Transverse colon (tissue), 4 donors: ENCODE results near the gene PLA2G15. TPM values are rescaled to one million over a fixed set of nuclear protein-coding genes. Genes with fewer than 3 reads are reported as not detected.

Experiments
- DNase-seq: peaks from one replicate; pipeline ENCODE4 v3.0.0-alpha.2; 2019
- H3K27ac ChIP-seq, 4 donors: fragments of 200-600 bp; sonication (generic); 2 replicates each; pipeline ENCODE4 v1.5.1; 2016 to 2018; ENCODE audit warnings: inconsistent platforms in 4 of 4
- H3K27me3 ChIP-seq: fragments of 200-600 bp; sonication (generic); 2 replicates; pipeline ENCODE4 v1.5.1; 2017; ENCODE audit warnings: inconsistent platforms
- H3K36me3 ChIP-seq, 4 donors: fragments of 200-600 bp; sonication (generic); 2 replicates each; pipeline ENCODE4 v1.5.1; 2017 to 2019; ENCODE audit warnings: inconsistent platforms in 4 of 4
- H3K4me1 ChIP-seq, 4 donors: fragments of 200-600 bp; sonication (generic); 2 replicates each; pipeline ENCODE4 v1.5.1; 2017 to 2020; ENCODE audit warnings: inconsistent platforms in 4 of 4
- H3K4me3 ChIP-seq, 4 donors: fragments of 200-600 bp; sonication (generic); 1 replicate in 1 of 4; 2 replicates in 3 of 4; pipeline versions ENCODE4 v1.5.1 to v1.6.1; 2017 to 2019; ENCODE audit warnings: inconsistent platforms in 4 of 4
- H3K9me3 ChIP-seq, 2 donors: fragments of 200-600 bp; sonication (generic); 2 replicates each; pipeline ENCODE4 v1.5.1; 2017 to 2019; ENCODE audit warnings: inconsistent platforms in 2 of 2
- CTCF ChIP-seq, 5 experiments: fragments of 200-600 bp in 3 of 5; fragments of 450-650 bp in 2 of 5; sonication (generic) in 3 of 5; IDR thresholded peaks; 1 replicate in 2 of 5; 2 replicates in 3 of 5; pipeline ENCODE4 v1.5.1; 2016 to 2017; ENCODE audit warnings: antibody characterized with exemption in 5 of 5, inconsistent platforms in 3 of 5, mild to moderate bottlenecking in 2 of 5, moderate library complexity in 1 of 5
- EP300 ChIP-seq: sonication (generic); formaldehyde crosslinking; IDR thresholded peaks from one replicate; pipeline ENCODE4 v1.6.1; 2017; ENCODE audit warnings: antibody characterized with exemption, low read depth
- POLR2A ChIP-seq: fragments of 450-650 bp; IDR thresholded peaks from one replicate; pipeline ENCODE4 v1.6.1; 2016; ENCODE audit warnings: antibody characterized with exemption, mild to moderate bottlenecking, moderate library complexity
- POLR2AphosphoS5 ChIP-seq, 3 donors: sonication (generic); formaldehyde crosslinking; IDR thresholded peaks; one replicate each; pipeline ENCODE4 v1.6.1; 2016; ENCODE audit warnings: antibody characterized with exemption in 3 of 3
- WGBS, 2 donors: methylation state at CpG; one replicate each; pipeline ENCODE4 v1.1.5; 2018; ENCODE audit warnings: low coverage in 1 of 2; 5-methylcytosine and 5-hydroxymethylcytosine counted together
- in situ Hi-C, 4 donors: fragments of 200-750 bp; cut with MboI; loops; one replicate each; pipeline versions ENCODE4 v1.15.0 to v1.15.1; 2017; ENCODE audit warnings: low sequenced_read_pairs in 3 of 4, low pct_ligation_motif_present in 1 of 4, low pct_unique_long_range_greater_than_20kb in 1 of 4
- intact Hi-C: fragments of 100-400 bp; cut with DNase I; formaldehyde crosslinking; loops from one replicate; pipeline ENCODE4 v1.15.1; 2023; ENCODE audit warnings: low total_unique reads
- total RNA-seq, 4 donors: library from RNA; depleted of rRNA; stranded (reverse); fragments of >200 nt; gene quantifications; one replicate each; pipeline ENCODE4 v1.1.0, GENCODE V29; 2016

Gene PLA2G15
- total RNA-seq, 4 donors from 2014 or later = 9.6 to 18.2 (median 15.0) TPM

- peak; percentile 76 for DNase-seq
- WGBS, 2 donors = 2 to 16% methylated on average over 4 to 21 of the region's 23 CpGs
- Histone ChIP-seq H3K36me3 (no peaks in the 10 kb centered on the region), H3K27me3 (no peaks in the 10 kb centered on the region), H3K9me3 (no peaks in the 10 kb centered on the region), H3K27ac (peak overlapping the region; percentile 94 to 98 (median 97)), H3K4me3 (peak overlapping the region; percentile 55 to 84 (median 74)), H3K4me1 (peaks cover 13 to 61% (median 35%) of the 10 kb centered on the region in 4 donors)
- intact Hi-C loops (no loop called here), in situ Hi-C loops (no loop called here)
- TF ChIP-seq POLR2AphosphoS5 (IDR thresholded peaks at IDR 0.05) = peak; percentile 50 to 73 (median 70)
- TF ChIP-seq CTCF (IDR thresholded peaks at IDR 0.05) = no peak
- TF ChIP-seq POLR2A = peak; percentile 46
- no peak for TF ChIP-seq EP300
Observed at GRCh38 chr16:68265078-68265920, 20.1 kb downstream of the PLA2G15 start.

DNA sequence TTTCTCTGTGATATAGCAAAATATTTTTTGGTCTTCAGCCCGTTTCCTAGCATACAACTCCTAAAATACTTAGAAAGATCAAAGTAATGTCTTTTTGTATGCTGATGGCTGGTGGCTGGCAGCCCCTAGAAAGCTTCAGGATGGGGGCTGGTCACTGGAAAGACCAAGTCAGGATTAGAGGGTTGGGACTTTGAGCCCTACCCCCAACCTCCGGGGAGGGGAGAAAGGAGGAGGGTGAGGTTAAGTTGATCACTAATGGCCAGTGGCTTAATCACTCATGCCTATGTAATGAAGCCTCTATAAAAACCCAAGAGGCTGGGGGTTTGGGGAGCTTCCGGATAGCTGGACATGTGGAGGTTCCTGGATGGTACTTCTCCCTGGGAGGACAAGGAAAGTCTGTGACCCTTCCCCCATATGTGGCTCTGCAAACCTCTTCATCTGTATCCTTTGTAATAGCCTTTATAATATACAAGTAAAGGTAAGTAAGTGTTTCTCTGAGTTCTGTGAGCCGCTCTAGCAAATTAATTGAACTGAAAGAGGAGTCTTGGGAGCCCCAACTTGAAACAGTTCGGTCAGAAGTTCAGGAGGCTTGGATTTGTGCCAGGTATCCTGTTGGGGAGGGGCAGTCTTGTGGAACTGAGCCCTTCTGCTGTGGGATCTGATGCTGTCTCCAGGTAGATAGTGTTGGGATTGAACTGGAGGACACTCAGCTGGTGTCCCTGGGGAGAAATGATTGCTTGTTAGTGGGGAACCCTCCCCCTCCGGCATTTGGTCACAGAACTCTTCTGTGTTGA, 22.6 kb downstream of the PLA2G15 start:
- WGBS, 2 donors = 43 to 48% methylated on average over 4 to 6 of the region's 6 CpGs
- Histone ChIP-seq H3K4me1 (peaks cover 13 to 69% (median 43%) of the 10 kb centered on the region in 4 donors), H3K9me3 (no peaks in the 10 kb centered on the region), H3K36me3 (no peaks in the 10 kb centered on the region), H3K4me3 (no peak overlapping the region), H3K27ac (peak overlapping the region in 3 of 4 donors; percentile 9 to 47 (median 39)), H3K27me3 (no peaks in the 10 kb centered on the region)
- intact Hi-C loops (no loop called here), in situ Hi-C loops (no loop called here)
- DNase-seq = no peak
- no peak for TF ChIP-seq POLR2A
- TF ChIP-seq POLR2AphosphoS5 (IDR thresholded peaks at IDR 0.05) = no peak
- TF ChIP-seq CTCF (IDR thresholded peaks at IDR 0.05) = no peak
- TF ChIP-seq EP300 = no peak

DNA sequence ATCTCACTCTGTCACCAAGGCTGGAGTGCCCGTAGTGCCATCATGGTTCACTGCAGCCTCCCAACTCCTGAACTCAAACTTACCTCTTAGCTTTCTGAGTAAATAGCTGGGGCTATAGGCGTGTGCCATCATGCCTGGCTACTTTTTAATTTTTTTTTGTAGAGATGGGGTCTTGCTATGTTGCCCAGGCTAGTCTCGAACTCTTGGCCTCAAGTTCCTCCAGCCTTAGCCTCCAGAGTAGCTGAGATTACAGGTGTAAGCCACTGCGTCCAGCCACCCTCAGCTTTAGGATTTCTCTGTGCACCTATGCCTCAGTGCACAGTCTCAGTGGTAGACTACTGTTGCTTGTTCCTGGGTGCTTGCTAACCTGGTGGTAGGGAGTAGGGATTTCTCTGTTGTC, 24.6 kb downstream of the PLA2G15 start:
- no peak overlapping the region for H3K4me3 ChIP-seq
- no peak overlapping the region for H3K27ac ChIP-seq
- H3K9me3 ChIP-seq = no peaks in the 10 kb centered on the region
- no peaks in the 10 kb centered on the region for H3K27me3 ChIP-seq
- in situ Hi-C loops = no loop called here
- no peak for TF ChIP-seq POLR2A
- no peak for TF ChIP-seq POLR2AphosphoS5 (IDR thresholded peaks at IDR 0.05)
- no peaks in the 10 kb centered on the region for H3K36me3 ChIP-seq
- no peak for DNase-seq
- H3K4me1 ChIP-seq = peaks cover 13 to 66% (median 39%) of the 10 kb centered on the region in 4 donors
- WGBS, 2 donors = 93% methylated on average over 4 of the region's 4 CpGs; no CpG with 5 or more reads in 1 of the 2 donors
- intact Hi-C loops = no loop called here

GRCh38 chr16:68270353-68270752, 25.2 kb downstream of the PLA2G15 start:
- no peaks in the 10 kb centered on the region for H3K9me3 ChIP-seq
- TF ChIP-seq POLR2AphosphoS5 (IDR thresholded peaks at IDR 0.05) = no peak
- TF ChIP-seq EP300 = no peak
- H3K27me3 ChIP-seq = no peaks in the 10 kb centered on the region
- peaks cover 13 to 61% (median 37%) of the 10 kb centered on the region in 4 donors for H3K4me1 ChIP-seq
- no peaks in the 10 kb centered on the region for H3K36me3 ChIP-seq
- 45% methylated on average over 1 of the region's 1 CpG; no CpG with 5 or more reads in 1 of the 2 donors for WGBS, 2 donors
- no peak overlapping the region for H3K27ac ChIP-seq
- H3K4me3 ChIP-seq = no peak overlapping the region
- in situ Hi-C loops (no loop called here), intact Hi-C loops (no loop called here)
- no peak for DNase-seq
